Forelimb muscle (tissue), 1 donor: ENCODE results near the gene RND2. TPM values are rescaled to one million over a fixed set of nuclear protein-coding genes. Genes with fewer than 3 reads are reported as not detected.

Source experiments
- DNase-seq: peaks from one replicate; pipeline ENCODE4 v3.0.0-alpha.2; 2013; ENCODE audit warnings: low read depth
- polyA plus RNA-seq: library from polyadenylated mRNA; unstranded; fragments of 120-200 nt; gene quantifications from one replicate; pipeline ENCODE4 v1.2.1, GENCODE V29; 2013; ENCODE audit not compliant: insufficient read length

RND2 gene
- polyA plus RNA-seq, 1 donor: 0.49 TPM

DNA sequence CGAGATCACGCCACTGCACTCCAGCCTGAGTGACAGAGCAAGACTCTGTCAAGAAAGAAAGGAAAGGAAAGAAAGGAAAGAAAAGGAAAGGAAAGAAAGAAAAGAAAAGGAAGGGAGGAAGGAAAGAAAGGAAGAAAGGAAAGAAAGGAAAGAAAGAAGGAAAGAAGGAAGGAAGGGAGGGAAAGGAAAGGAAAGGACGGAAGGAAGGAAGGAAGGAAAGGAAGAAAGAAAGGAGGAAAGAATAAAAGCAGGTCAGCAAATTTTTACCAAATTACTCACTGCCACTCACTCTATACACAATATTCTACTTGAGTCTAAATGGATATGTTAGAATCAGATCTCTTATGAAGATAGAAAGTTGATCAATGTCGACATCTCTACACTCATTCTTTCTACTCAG is 49.8 kb downstream of the RND2 start:
- no peak for DNase-seq

DNA sequence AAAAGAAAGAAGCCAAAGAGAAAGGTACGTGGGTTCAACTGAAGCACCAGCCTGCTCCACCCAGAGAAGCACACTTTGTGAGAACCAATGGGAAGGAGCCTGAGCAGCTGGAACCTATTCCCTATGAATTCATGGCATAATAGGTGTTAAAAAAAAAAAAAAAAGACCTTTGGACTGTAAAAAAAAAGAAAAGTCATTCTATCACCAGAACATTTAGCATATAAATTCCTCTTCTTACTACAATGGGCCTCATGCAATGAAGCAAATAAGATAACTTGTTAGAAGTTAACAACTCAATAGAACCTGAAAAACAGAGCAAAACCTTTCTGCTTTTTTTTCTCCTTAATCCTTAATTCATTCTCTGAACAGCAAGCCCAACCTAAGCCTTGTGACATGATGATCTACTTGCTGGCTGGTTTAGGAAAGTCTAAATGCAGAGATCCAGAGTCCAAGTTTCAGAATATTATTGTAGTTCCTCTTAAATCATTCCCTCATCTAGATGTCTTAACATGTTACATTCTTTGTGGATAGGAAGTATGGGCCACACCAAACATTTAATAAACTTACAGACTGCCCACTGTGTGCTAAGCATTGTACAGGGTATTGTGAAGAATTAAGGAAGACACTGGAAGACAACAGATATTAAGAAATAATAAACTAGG is 54.7 kb downstream of the RND2 start:
- no peak for DNase-seq

Other genes with a start within 250 kb of the RND2 start
- 0.43 TPM for gene WNK4, start 244.6 kb upstream of the RND2 start, polyA plus RNA-seq
- gene COA3, start 226.5 kb upstream of the RND2 start, polyA plus RNA-seq: 50.6 TPM
- gene CNTD1, start 226.4 kb upstream of the RND2 start, polyA plus RNA-seq: 0.70 TPM
- gene BECN1, start 200.9 kb upstream of the RND2 start, polyA plus RNA-seq: 41.7 TPM
- gene PSME3, start 191.8 kb upstream of the RND2 start, polyA plus RNA-seq: 45.7 TPM
- 1.0 TPM for gene AOC2, start 180.7 kb upstream of the RND2 start, polyA plus RNA-seq
- gene AOC3, start 174.0 kb upstream of the RND2 start, polyA plus RNA-seq: 13.3 TPM
- not detected for gene G6PC1, start 124.4 kb upstream of the RND2 start, polyA plus RNA-seq
- 61.8 TPM for gene AARSD1, start 60.8 kb upstream of the RND2 start, polyA plus RNA-seq
- 88.8 TPM for gene PTGES3L, start 45.2 kb upstream of the RND2 start, polyA plus RNA-seq
- gene RUNDC1, start 44.7 kb upstream of the RND2 start, polyA plus RNA-seq: 8.1 TPM
- gene RPL27, start 26.8 kb upstream of the RND2 start, polyA plus RNA-seq: 2,614 TPM
- 3.4 TPM for gene IFI35, start 18.4 kb upstream of the RND2 start, polyA plus RNA-seq
- 59.9 TPM for gene VAT1, start 2.8 kb upstream of the RND2 start, polyA plus RNA-seq
- 8.9 TPM for gene BRCA1, start 100.1 kb downstream of the RND2 start, polyA plus RNA-seq
- 57.5 TPM for gene NBR1, start 146.0 kb downstream of the RND2 start, polyA plus RNA-seq
- 8.8 TPM for gene TMEM106A, start 186.6 kb downstream of the RND2 start, polyA plus RNA-seq
- gene CCDC200, start 203.4 kb downstream of the RND2 start, polyA plus RNA-seq: 10.0 TPM
- not detected for gene RNU2-1, start 208.7 kb downstream of the RND2 start, polyA plus RNA-seq